GM12872 (cell line): ENCODE results near the gene AKNA.

ENCODE experiments used
- CTCF ChIP-seq: IDR thresholded peaks from 3 replicates; pipeline ENCODE4 v1.5.1; 2011; ENCODE audit warnings: low read depth, mild to moderate bottlenecking, low read length, moderate library complexity; ENCODE audit not compliant: insufficient read depth

Gene AKNA

GRCh38 chr9:114409103-114409780 lies 21.5 kb upstream of the AKNA start:
- no peak for TF ChIP-seq CTCF

- no peak for TF ChIP-seq CTCF
These were observed 20.9 kb upstream of the AKNA start for GRCh38 chr9:114408645-114409044.

DNA sequence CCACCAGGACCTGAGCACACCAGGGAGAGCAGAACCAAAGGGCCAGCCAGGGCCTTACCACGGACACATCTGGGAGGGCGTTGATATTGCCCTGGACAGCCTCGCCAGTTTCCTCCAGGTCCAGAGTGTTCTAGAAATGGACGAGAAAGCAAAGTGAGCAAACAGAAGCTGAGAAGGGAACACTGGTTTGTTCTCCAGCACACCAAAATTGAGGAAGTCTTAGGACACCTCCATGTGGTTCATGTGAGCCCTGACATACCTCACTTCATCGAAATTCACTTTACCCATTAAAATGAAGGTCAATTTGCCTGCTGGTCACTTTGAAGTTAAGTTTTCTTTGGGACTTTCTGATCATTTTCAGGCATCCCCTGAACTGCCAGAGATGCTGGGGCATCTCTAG lies 20.1 kb upstream of the AKNA start:
- no peak for TF ChIP-seq CTCF

- no peak for TF ChIP-seq CTCF
These were observed 18.7 kb upstream of the AKNA start for GRCh38 chr9:114406441-114406840.

DNA sequence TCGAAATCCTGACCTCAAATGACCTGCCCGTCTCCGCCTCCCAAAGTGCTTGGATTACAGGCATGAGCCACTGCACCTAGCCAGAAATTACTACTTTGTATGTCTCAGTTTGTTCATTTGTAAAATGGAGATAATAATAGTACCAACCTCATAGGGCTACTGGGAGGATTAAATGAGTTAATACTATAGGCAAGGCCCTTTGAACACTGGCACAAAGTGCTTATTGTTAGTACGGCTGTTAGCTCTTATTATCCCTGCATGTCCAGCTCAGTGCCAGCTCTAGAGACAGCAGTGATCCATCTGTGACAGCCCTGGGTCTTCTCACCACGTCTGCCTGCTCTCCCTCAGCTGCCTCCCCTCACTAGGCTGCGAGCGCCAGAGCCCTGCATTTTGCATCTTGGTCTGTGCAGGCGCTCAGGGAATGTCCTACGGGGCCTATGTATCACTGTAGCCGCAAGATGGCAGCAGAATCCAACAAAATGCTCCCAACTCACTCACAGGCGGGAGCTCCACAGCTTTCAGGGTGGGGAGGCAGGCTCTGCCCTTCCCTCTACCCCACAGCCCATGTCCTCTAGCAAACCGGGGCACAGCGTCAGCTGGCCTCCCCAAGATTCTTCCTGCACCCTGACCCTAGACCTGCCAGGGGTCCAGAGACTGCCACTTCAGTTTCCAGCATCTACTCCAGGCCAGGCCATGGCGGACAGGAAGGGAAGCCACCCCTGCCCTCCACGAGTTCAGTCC lies 17.7 kb upstream of the AKNA start:
- TF ChIP-seq CTCF: peak; percentile 85

DNA sequence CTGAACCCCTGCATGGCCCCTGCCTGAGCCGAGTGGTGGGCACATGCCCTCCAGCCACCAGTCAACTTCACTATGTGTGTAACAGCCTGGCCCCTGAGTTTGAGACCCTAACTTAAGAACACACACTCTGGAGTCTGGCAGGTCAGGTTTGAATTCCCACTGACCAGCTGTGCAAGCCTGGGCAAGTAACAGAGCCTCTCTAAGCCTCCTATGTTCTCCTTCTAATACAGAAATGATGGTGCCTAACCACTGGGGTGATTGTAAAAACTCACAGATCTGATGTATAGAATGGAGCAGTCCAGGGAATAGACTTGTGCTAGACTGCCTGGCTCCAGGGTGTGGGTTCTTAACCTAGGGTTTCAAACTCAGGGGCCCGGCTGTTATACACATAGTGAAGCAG lies 16.7 kb upstream of the AKNA start:
- no peak for TF ChIP-seq CTCF

DNA sequence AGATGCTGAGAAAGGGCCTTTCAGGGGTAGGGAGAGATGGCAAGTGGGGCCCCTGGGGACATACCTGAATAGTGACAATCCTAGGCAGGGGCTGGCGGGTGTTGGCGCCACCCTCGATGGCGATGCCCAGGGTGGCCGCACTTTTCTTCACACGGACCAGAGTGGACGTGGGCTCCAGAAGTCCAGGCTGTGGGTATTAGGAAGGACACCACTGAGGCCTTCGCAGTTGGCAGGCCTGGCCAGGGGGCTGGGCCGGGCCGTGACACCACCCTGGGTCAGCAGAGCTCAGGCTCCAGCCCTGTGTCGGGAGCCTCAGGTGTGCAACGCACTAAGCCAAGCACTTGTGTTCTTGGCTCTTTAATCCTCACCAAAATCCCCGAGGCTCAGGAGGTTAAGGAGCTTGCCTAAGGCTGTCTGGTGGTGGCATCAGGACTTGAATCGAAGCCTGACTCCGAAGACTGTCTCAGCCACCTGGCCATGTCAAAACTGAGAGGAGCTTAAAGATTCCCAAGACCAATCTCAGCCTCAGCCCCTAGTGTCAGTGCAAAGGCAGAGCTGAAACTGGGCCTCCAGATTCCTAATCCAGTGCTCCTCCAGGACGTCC lies 15.5 kb upstream of the AKNA start:
- TF ChIP-seq CTCF: no peak
